Neuronal stem cell (in vitro differentiated cells): ENCODE data around the gene RIMS4.

ENCODE experiments used
- DNase-seq: peaks from one replicate; pipeline ENCODE4 v3.0.0-alpha.2; 2013; ENCODE audit warnings: low spot score
- H2AFZ ChIP-seq: one replicate; pipeline ENCODE4 v1.6.1; 2013; ENCODE audit warnings: mild to moderate bottlenecking, low read length, inconsistent platforms
- H2AK5ac ChIP-seq: 2 replicates; pipeline ENCODE4 v1.6.1; 2013; ENCODE audit warnings: low read depth, mild to moderate bottlenecking, inconsistent platforms, low read length, moderate library complexity, mixed read lengths
- H2BK120ac ChIP-seq: 2 replicates; pipeline ENCODE4 v1.6.1; 2013; ENCODE audit warnings: low read depth, mild to moderate bottlenecking, inconsistent platforms, low read length, moderate library complexity, mixed read lengths
- H2BK12ac ChIP-seq: one replicate; pipeline ENCODE4 v1.6.1; 2013; ENCODE audit warnings: low read length, inconsistent platforms
- H2BK15ac ChIP-seq: 2 replicates; pipeline ENCODE4 v1.6.1; 2013; ENCODE audit warnings: mild to moderate bottlenecking, low read length, inconsistent platforms, mixed read lengths
- H2BK5ac ChIP-seq: one replicate; pipeline ENCODE4 v1.6.1; 2013; ENCODE audit warnings: inconsistent platforms, mild to moderate bottlenecking, low read length, moderate library complexity
- H3K14ac ChIP-seq: one replicate; pipeline ENCODE4 v1.6.1; 2013; ENCODE audit warnings: low read length, inconsistent platforms
- H3K18ac ChIP-seq: 2 replicates; pipeline ENCODE4 v1.6.1; 2013; ENCODE audit warnings: low read length, inconsistent platforms
- H3K23ac ChIP-seq: 2 replicates; pipeline ENCODE4 v1.6.1; 2013; ENCODE audit warnings: low read depth, mild to moderate bottlenecking, mixed read lengths, low read length, inconsistent platforms; ENCODE audit not compliant: poor library complexity
- H3K27ac ChIP-seq: replicated peaks from 3 replicates; pipeline ENCODE4 v1.5.1; 2013; ENCODE audit warnings: low read length, inconsistent platforms
- H3K27me3 ChIP-seq, 3 experiments: 2 replicates each; pipeline ENCODE4 v1.6.1; 2013; ENCODE audit warnings: low read length in 3 of 3, mild to moderate bottlenecking in 2 of 3, inconsistent platforms in 1 of 3, low read depth in 1 of 3, mixed read lengths in 1 of 3, moderate library complexity in 1 of 3; ENCODE audit not compliant: control insufficient read depth in 3 of 3, insufficient read depth in 3 of 3
- H3K36me3 ChIP-seq, 2 donors: replicated peaks in 1 of 2; 2 replicates each; pipeline ENCODE4 v1.6.1; 2013; ENCODE audit warnings: low read length in 2 of 2; ENCODE audit not compliant: control insufficient read depth in 2 of 2, insufficient read depth in 2 of 2
- H3K4ac ChIP-seq: 2 replicates; pipeline ENCODE4 v1.6.1; 2013; ENCODE audit warnings: inconsistent platforms, mild to moderate bottlenecking, low read length, moderate library complexity
- H3K4me1 ChIP-seq, 2 donors: 1 replicate in 1 of 2; 2 replicates in 1 of 2; pipeline ENCODE4 v1.6.1; 2013; ENCODE audit warnings: low read length in 2 of 2, low read depth in 1 of 2; ENCODE audit not compliant: control insufficient read depth in 2 of 2, insufficient read depth in 1 of 2
- H3K4me2 ChIP-seq: one replicate; pipeline ENCODE4 v1.6.1; 2013; ENCODE audit warnings: mild to moderate bottlenecking, low read length, inconsistent platforms; ENCODE audit not compliant: insufficient read depth, poor library complexity, severe bottlenecking
- H3K4me3 ChIP-seq, 2 donors: 2 replicates each; pipeline ENCODE4 v1.5.1; 2013; ENCODE audit warnings: low read length in 2 of 2, mild to moderate bottlenecking in 2 of 2, inconsistent platforms in 1 of 2, moderate library complexity in 1 of 2
- H3K79me1 ChIP-seq: one replicate; pipeline ENCODE4 v1.6.1; 2013; ENCODE audit warnings: low read depth, mild to moderate bottlenecking, inconsistent platforms, low read length, moderate library complexity
- H3K9ac ChIP-seq: one replicate; pipeline ENCODE4 v1.6.1; 2013; ENCODE audit warnings: mild to moderate bottlenecking, low read depth, low read length, inconsistent platforms; ENCODE audit not compliant: poor library complexity
- H3K9me3 ChIP-seq, 2 donors: replicated peaks in 1 of 2; 2 replicates each; pipeline versions ENCODE3 to v1.6.1; 2013; ENCODE audit warnings: low read length in 2 of 2, mild to moderate bottlenecking in 2 of 2, inconsistent platforms in 1 of 2, low read depth in 1 of 2, mixed read lengths in 1 of 2, moderate library complexity in 1 of 2; ENCODE audit not compliant: control insufficient read depth in 2 of 2, insufficient read depth in 1 of 2
- H4K8ac ChIP-seq: one replicate; pipeline ENCODE4 v1.6.1; 2013; ENCODE audit warnings: low read depth, mild to moderate bottlenecking, inconsistent platforms, low read length, moderate library complexity
- H4K91ac ChIP-seq: one replicate; pipeline ENCODE4 v1.6.1; 2013; ENCODE audit warnings: low read length, low read depth, mild to moderate bottlenecking, inconsistent platforms; ENCODE audit not compliant: poor library complexity
- WGBS, 2 donors: extraction: QIAGEN DNeasy Blood & Tissue Kit; methylation state at CpG; one replicate each; pipeline ENCODE4 v1.1.7; 2013; ENCODE audit warnings: missing lambda C conversion rate in 2 of 2, mixed read lengths in 1 of 2; ENCODE audit not compliant: insufficient read length in 2 of 2, insufficient replicate concordance in 1 of 2; ENCODE audit errors: extremely low coverage in 2 of 2; 5-methylcytosine and 5-hydroxymethylcytosine counted together

RIMS4 gene

DNA sequence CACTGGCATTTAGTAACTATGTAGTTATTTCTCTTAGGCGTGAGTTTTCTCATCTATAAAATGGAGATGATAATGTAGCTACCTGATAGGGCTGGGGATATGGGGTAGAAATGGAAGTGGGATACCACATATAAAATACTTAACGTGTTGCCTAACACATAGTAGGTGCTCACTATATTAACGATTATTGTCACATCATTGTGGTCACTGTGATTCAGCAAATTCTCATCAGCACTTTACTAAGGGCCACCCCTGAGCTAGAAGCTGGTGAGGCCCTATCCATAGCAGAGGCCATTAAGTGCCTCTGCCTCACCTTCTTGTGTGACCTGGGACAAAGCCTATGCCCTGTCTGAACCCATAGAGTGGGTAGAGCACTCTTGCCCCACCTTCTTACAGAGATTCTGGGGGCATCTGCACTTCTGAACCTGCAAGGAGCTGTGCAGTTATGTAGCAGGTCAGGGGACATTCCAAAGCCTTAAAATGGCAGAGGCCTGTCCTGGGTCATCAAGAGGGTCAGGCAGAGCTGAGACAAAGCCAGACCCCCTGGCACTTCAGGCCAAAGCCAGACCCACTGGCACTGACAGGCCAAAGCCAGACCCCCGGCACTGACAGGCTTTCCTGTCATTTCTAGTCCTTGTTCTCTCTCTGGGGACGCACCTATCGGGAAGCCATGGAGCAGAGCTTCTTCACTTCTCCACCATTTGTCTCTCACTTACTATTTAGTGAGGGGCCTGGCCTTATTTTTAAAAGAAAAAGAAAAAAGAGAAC lies 7.0 kb upstream of the RIMS4 start:
- no peaks in the 10 kb centered on the region for H3K79me1 ChIP-seq
- peaks cover under 1 to 34% (median 4%) of the 10 kb centered on the region in 3 experiments for H3K27me3 ChIP-seq
- no peak overlapping the region for H4K91ac ChIP-seq
- H2BK120ac ChIP-seq = no peak overlapping the region
- H2AK5ac ChIP-seq = no peak overlapping the region
- no peak overlapping the region for H3K14ac ChIP-seq
- H3K4me3 ChIP-seq = no peak overlapping the region
- H3K9me3 ChIP-seq = peaks cover 1 to 2% of the 10 kb centered on the region in 2 donors
- no peaks in the 10 kb centered on the region for H3K4me1 ChIP-seq
- no peak overlapping the region for H2AFZ ChIP-seq
- H2BK15ac ChIP-seq = no peak overlapping the region
- H3K23ac ChIP-seq = peak overlapping the region; percentile 23
- H3K4me2 ChIP-seq = no peak overlapping the region
- DNase-seq = no peak
- H3K9ac ChIP-seq = no peak overlapping the region
- no peaks in the 10 kb centered on the region for H3K36me3 ChIP-seq
- WGBS, 2 donors = no CpG with 5 or more reads among the region's 6 CpGs
- no peak overlapping the region for H3K4ac ChIP-seq
- H2BK12ac ChIP-seq = no peak overlapping the region
- H4K8ac ChIP-seq = no peak overlapping the region
- no peak overlapping the region for H3K18ac ChIP-seq
- no peak overlapping the region for H2BK5ac ChIP-seq
- no peak overlapping the region for H3K27ac ChIP-seq

GRCh38 chr20:44814937-44815336 lies 4.6 kb upstream of the RIMS4 start:
- Histone ChIP-seq H3K4me2 (no peak overlapping the region), H3K4me1 (peaks cover 2 to 3% of the 10 kb centered on the region in 2 donors), H4K91ac (no peak overlapping the region), H2BK120ac (no peak overlapping the region), H3K4me3 (no peak overlapping the region), H3K9me3 (peaks cover 5 to 9% of the 10 kb centered on the region in 2 donors), H2AK5ac (no peak overlapping the region), H2BK5ac (no peak overlapping the region), H3K14ac (no peak overlapping the region), H3K27me3 (peaks cover 2 to 49% (median 23%) of the 10 kb centered on the region in 3 experiments), H2AFZ (no peak overlapping the region), H3K9ac (no peak overlapping the region), H2BK15ac (no peak overlapping the region), H2BK12ac (no peak overlapping the region), H4K8ac (no peak overlapping the region), H3K23ac (no peak overlapping the region), H3K4ac (no peak overlapping the region), H3K36me3 (no peaks in the 10 kb centered on the region), H3K27ac (no peak overlapping the region), H3K18ac (peak overlapping the region; percentile 32), H3K79me1 (no peaks in the 10 kb centered on the region)
- DNase-seq = no peak
- no CpG with 5 or more reads among the region's 5 CpGs for WGBS, 2 donors

- H3K4ac ChIP-seq = no peak overlapping the region
- H3K9ac ChIP-seq = no peak overlapping the region
- H3K27me3 ChIP-seq = peaks cover 12 to 69% (median 51%) of the 10 kb centered on the region in 3 experiments
- H3K4me2 ChIP-seq = no peak overlapping the region
- H3K4me1 ChIP-seq = peaks cover 6% of the 10 kb centered on the region in 2 donors
- H2BK120ac ChIP-seq = no peak overlapping the region
- no peak overlapping the region for H4K91ac ChIP-seq
- DNase-seq = no peak
- H2BK12ac ChIP-seq = no peak overlapping the region
- H2BK5ac ChIP-seq = no peak overlapping the region
- H3K27ac ChIP-seq = no peak overlapping the region
- no peak overlapping the region for H3K14ac ChIP-seq
- WGBS, 2 donors = no CpG with 5 or more reads among the region's 15 CpGs
- H2BK15ac ChIP-seq = no peak overlapping the region
- peak overlapping the region; percentile 91 for H2AFZ ChIP-seq
- no peaks in the 10 kb centered on the region for H3K36me3 ChIP-seq
- no peak overlapping the region for H2AK5ac ChIP-seq
- H3K4me3 ChIP-seq = peak overlapping the region in 1 of 2 donors; percentile 32
- peak overlapping the region; percentile 58 for H3K23ac ChIP-seq
- peak overlapping the region; percentile 88 for H3K18ac ChIP-seq
- no peaks in the 10 kb centered on the region for H3K79me1 ChIP-seq
- peaks cover 5 to 9% of the 10 kb centered on the region in 2 donors for H3K9me3 ChIP-seq
- H4K8ac ChIP-seq = no peak overlapping the region
These were observed 872 bp upstream of the RIMS4 start for GRCh38 chr20:44811150-44811685.

- H2BK15ac ChIP-seq = no peak overlapping the region
- no peak overlapping the region for H2AK5ac ChIP-seq
- H2AFZ ChIP-seq = peak overlapping the region; percentile 65
- no peak overlapping the region for H2BK12ac ChIP-seq
- peak overlapping the region; percentile 89 for H3K4me2 ChIP-seq
- no peak overlapping the region for H3K4ac ChIP-seq
- H3K27ac ChIP-seq = no peak overlapping the region
- no peak overlapping the region for H3K23ac ChIP-seq
- peak overlapping the region; percentile 58 for H3K18ac ChIP-seq
- H4K8ac ChIP-seq = no peak overlapping the region
- H2BK5ac ChIP-seq = no peak overlapping the region
- peak overlapping the region; percentile 32 to 80 for H3K4me3 ChIP-seq
- H3K9me3 ChIP-seq = peaks cover 5 to 9% of the 10 kb centered on the region in 2 donors
- peaks cover 12 to 63% (median 51%) of the 10 kb centered on the region in 3 experiments for H3K27me3 ChIP-seq
- H3K4me1 ChIP-seq = peaks cover 9 to 10% of the 10 kb centered on the region in 2 donors
- H4K91ac ChIP-seq = no peak overlapping the region
- no peak for DNase-seq
- peak overlapping the region; percentile 78 for H2BK120ac ChIP-seq
- H3K79me1 ChIP-seq = no peaks in the 10 kb centered on the region
- no peak overlapping the region for H3K14ac ChIP-seq
- H3K9ac ChIP-seq = no peak overlapping the region
- WGBS, 2 donors = no CpG with 5 or more reads among the region's 49 CpGs
- no peaks in the 10 kb centered on the region for H3K36me3 ChIP-seq
These were observed 320 bp downstream of the RIMS4 start for GRCh38 chr20:44810061-44810390.
